ENCODE data around the gene TRAF3IP3. TPM values are rescaled to one million over a fixed set of nuclear protein-coding genes. Genes with fewer than 3 reads are reported as not detected.

The TRAF3IP3 gene
- total and polyA plus RNA-seq, 2 of the 13 experiments (the other 11 are each of a cell fraction or from before 2014, with no cell fraction given): not detected

DNA sequence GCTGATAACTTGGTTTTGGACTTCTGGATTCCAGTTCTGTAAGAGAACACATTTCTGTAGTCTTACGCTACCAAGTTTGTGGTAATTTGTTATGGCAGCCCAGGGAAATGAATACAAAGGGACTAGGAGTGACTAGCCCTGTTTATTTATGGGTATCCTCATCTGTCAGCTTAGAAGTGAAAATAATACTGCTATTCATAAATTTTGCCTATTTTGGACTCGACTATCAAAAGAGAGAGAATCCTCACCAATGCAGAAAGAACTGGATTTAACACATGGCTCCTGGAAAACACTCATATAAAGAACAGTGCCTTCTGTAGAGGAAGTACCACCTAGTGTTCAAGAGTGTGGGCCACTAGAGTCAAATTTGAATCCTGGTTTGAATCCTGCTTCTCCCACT is 28.6 kb upstream of the TRAF3IP3 start:
- in situ Hi-C loops (cut with HindIII; ENCODE audit: extremely low pct_ligation_motif_present, low pct_unique_long_range_greater_than_20kb): no loop called here

More for the DNA sequence above, 28.6 kb upstream of the TRAF3IP3 start:
- ATAC-seq: no peak
- Histone ChIP-seq H3K4me1 (ENCODE audit: insufficient read depth, low read length) (no peaks in the 10 kb centered on the region), H2AFZ (ENCODE audit: low read length) (no peak overlapping the region), H3K36me3 (replicated peaks in 1 of 2; ENCODE audit: control insufficient read depth in 1 of 2, insufficient read depth in 2 of 2, low read length in 2 of 2) (no peaks in the 10 kb centered on the region), H3K79me2 (ENCODE audit: insufficient read depth, low read length) (no peaks in the 10 kb centered on the region), H3K4me2 (ENCODE audit: low read depth, low read length) (no peak overlapping the region), H3K27me3 (ENCODE audit: control insufficient read depth in 1 of 2, insufficient read depth in 2 of 2, low read length in 2 of 2) (no peaks in the 10 kb centered on the region), H3K4me3 (replicated peaks in 1 of 3; ENCODE audit: insufficient read depth in 1 of 3, low read depth in 2 of 3, low read length in 3 of 3) (no peak overlapping the region), H3K9me3 (ENCODE audit: low read length) (no peaks in the 10 kb centered on the region), H3K27ac (ENCODE audit: extremely low read length, insufficient read depth, low read length) (no peak overlapping the region), H3K9ac (ENCODE audit: insufficient read depth, low read depth, low read length) (no peak overlapping the region), H4K20me1 (ENCODE audit: insufficient read depth, low read length) (no peaks in the 10 kb centered on the region)
- 0% methylated on average over 2 of the region's 2 CpGs for WGBS (ENCODE audit: low lambda C conversion rate)
- TF ChIP-seq ZNF326 (CRISPR knock-in tag; IDR thresholded peaks at IDR 0.05; ENCODE audit: borderline replicate concordance): no peak
- no peak for TF ChIP-seq GATA4 (IDR thresholded peaks at IDR 0.05; ENCODE audit: borderline replicate concordance, low read depth)
- TF ChIP-seq ZNF33B (CRISPR knock-in tag; IDR thresholded peaks at IDR 0.05): no peak
- no peak for TF ChIP-seq SIX1 (CRISPR knock-in tag; IDR thresholded peaks at IDR 0.05; ENCODE audit: borderline replicate concordance)
- TF ChIP-seq POLR2A (IDR thresholded peaks at IDR 0.05; ENCODE audit: insufficient read depth in 1 of 2, low read depth in 2 of 2, low read length in 2 of 2): no peak
- TF ChIP-seq ZNF484 (CRISPR knock-in tag; IDR thresholded peaks at IDR 0.05; ENCODE audit: borderline replicate concordance, low read depth): no peak
- no peak for TF ChIP-seq SIN3B (IDR thresholded peaks at IDR 0.05; ENCODE audit: low read length)
- TF ChIP-seq NFE2L2 (IDR thresholded peaks at IDR 0.05; ENCODE audit: low read length): no peak
- no peak for TF ChIP-seq NCOA2 (CRISPR knock-in tag; IDR thresholded peaks at IDR 0.05)
- TF ChIP-seq, protein P1, sequence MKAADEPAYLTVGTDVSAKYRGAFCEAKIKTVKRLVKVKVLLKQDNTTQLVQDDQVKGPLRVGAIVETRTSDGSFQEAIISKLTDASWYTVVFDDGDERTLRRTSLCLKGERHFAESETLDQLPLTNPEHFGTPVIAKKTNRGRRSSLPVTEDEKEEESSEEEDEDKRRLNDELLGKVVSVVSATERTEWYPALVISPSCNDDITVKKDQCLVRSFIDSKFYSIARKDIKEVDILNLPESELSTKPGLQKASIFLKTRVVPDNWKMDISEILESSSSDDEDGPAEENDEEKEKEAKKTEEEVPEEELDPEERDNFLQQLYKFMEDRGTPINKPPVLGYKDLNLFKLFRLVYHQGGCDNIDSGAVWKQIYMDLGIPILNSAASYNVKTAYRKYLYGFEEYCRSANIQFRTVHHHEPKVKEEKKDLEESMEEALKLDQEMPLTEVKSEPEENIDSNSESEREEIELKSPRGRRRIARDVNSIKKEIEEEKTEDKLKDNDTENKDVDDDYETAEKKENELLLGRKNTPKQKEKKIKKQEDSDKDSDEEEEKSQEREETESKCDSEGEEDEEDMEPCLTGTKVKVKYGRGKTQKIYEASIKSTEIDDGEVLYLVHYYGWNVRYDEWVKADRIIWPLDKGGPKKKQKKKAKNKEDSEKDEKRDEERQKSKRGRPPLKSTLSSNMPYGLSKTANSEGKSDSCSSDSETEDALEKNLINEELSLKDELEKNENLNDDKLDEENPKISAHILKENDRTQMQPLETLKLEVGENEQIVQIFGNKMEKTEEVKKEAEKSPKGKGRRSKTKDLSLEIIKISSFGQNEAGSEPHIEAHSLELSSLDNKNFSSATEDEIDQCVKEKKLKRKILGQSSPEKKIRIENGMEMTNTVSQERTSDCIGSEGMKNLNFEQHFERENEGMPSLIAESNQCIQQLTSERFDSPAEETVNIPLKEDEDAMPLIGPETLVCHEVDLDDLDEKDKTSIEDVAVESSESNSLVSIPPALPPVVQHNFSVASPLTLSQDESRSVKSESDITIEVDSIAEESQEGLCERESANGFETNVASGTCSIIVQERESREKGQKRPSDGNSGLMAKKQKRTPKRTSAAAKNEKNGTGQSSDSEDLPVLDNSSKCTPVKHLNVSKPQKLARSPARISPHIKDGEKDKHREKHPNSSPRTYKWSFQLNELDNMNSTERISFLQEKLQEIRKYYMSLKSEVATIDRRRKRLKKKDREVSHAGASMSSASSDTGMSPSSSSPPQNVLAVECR (CRISPR knock-in tag; IDR thresholded peaks at IDR 0.05; ENCODE audit: borderline replicate concordance): no peak
- TF ChIP-seq ZNF547 (CRISPR knock-in tag; IDR thresholded peaks at IDR 0.05): no peak
- no peak for TF ChIP-seq ZNF605 (CRISPR knock-in tag; IDR thresholded peaks at IDR 0.05)
- no peak for TF ChIP-seq ESRRA (CRISPR knock-in tag; IDR thresholded peaks at IDR 0.05; ENCODE audit: low read depth)
- no peak for TF ChIP-seq NCOA1 (CRISPR knock-in tag; IDR thresholded peaks at IDR 0.05)
- BruUV-seq (replicated peaks): no TSS peak
- no peak for FAIRE-seq
- DNase-seq (ENCODE audit: low spot score): no peak
- ChIA-PET POLR2A (no interaction called here), CTCF (ENCODE audit: low intra/inter-chr PET ratio, low total read pairs) (no interaction called here)
- intact Hi-C loops (cut with micrococcal nuclease; ENCODE audit: unreplicated experiment): no loop called here

All from HepG2 (cell line).